SK-N-SH treated with all-trans-retinoic acid at 6 μM for 48 hours (cell line): ENCODE results near the gene MMP27.

Experiments used
- ARNTL ChIP-seq: fragments of 450-650 bp; formaldehyde crosslinking; IDR thresholded peaks from 2 replicates; pipeline ENCODE4 v1.5.0; 2020; ENCODE audit warnings: low read depth, mild to moderate bottlenecking, moderate library complexity, borderline replicate concordance
- CREB5 ChIP-seq: fragments of 250-450 bp; sonication (Bioruptor Pico); IDR thresholded peaks from 2 replicates; pipeline ENCODE4 v1.5.1; 2020; ENCODE audit warnings: low read depth, mild to moderate bottlenecking, moderate library complexity
- CSDC2 ChIP-seq: fragments of 250-450 bp; sonication (Bioruptor Pico); IDR thresholded peaks from 2 replicates; pipeline ENCODE4 v1.5.0; 2020; ENCODE audit warnings: mild to moderate bottlenecking, moderate library complexity
- CSRNP3 ChIP-seq: fragments of 250-450 bp; sonication (Bioruptor Pico); IDR thresholded peaks from 2 replicates; pipeline ENCODE4 v1.5.1; 2021; ENCODE audit warnings: mild to moderate bottlenecking, moderate library complexity
- ISL1 ChIP-seq: fragments of 250-450 bp; sonication (Bioruptor Pico); IDR thresholded peaks from 2 replicates; pipeline ENCODE4 v2.1.2; 2022; ENCODE audit warnings: mild to moderate bottlenecking, moderate library complexity
- OSR1 ChIP-seq: fragments of 250-450 bp; sonication (Bioruptor Pico); IDR thresholded peaks from 2 replicates; pipeline ENCODE4 v1.8.0; 2022; ENCODE audit warnings: moderate library complexity, mild to moderate bottlenecking, inconsistent platforms
- PATZ1 ChIP-seq: fragments of 250-450 bp; sonication (Bioruptor Pico); IDR thresholded peaks from 2 replicates; pipeline ENCODE4 v1.8.0; 2020; ENCODE audit warnings: mild to moderate bottlenecking, moderate library complexity, borderline replicate concordance
- TCF4 ChIP-seq: fragments of 250-450 bp; sonication (Bioruptor Pico); IDR thresholded peaks from 2 replicates; pipeline ENCODE4 v1.8.0; 2021; ENCODE audit warnings: mild to moderate bottlenecking, moderate library complexity, borderline replicate concordance
- ZC3H10 ChIP-seq: fragments of 250-450 bp; sonication (Bioruptor Pico); IDR thresholded peaks from 2 replicates; pipeline ENCODE4 v1.5.1; 2021; ENCODE audit warnings: mild to moderate bottlenecking, moderate library complexity
- ZFP30 ChIP-seq: fragments of 450-650 bp; formaldehyde crosslinking; IDR thresholded peaks from 2 replicates; pipeline ENCODE4 v1.5.0; 2022; ENCODE audit warnings: mild to moderate bottlenecking, moderate library complexity
- ZNF565 ChIP-seq: fragments of 450-650 bp; formaldehyde crosslinking; conservative IDR thresholded peaks from 2 replicates; pipeline ENCODE4 v1.5.0; 2020; ENCODE audit warnings: low read depth, mild to moderate bottlenecking, moderate library complexity
- ZNF8 ChIP-seq: fragments of 450-650 bp; formaldehyde crosslinking; IDR thresholded peaks from 2 replicates; pipeline ENCODE4 v1.5.0; 2020; ENCODE audit warnings: mild to moderate bottlenecking, moderate library complexity

GRCh38 chr11:102662607-102663006, 43.0 kb downstream of the MMP27 start:
- no peak for TF ChIP-seq ZFP30 (CRISPR knock-in tag)
- TF ChIP-seq PATZ1 (CRISPR knock-in tag): no peak
- no peak for TF ChIP-seq CSRNP3 (CRISPR knock-in tag)
- TF ChIP-seq TCF4: no peak
- TF ChIP-seq ISL1 (CRISPR knock-in tag): no peak
- TF ChIP-seq CREB5: no peak
- TF ChIP-seq OSR1 (CRISPR knock-in tag): no peak
- TF ChIP-seq ZNF565: no peak
- no peak for TF ChIP-seq ZC3H10 (CRISPR knock-in tag)
- TF ChIP-seq ZNF8 (CRISPR knock-in tag): no peak
- TF ChIP-seq CSDC2 (CRISPR knock-in tag): no peak
- TF ChIP-seq ARNTL: no peak
